ENCODE data around the gene UGGT2.

- TF ChIP-seq CTCF (IDR thresholded peaks at IDR 0.05) (no peak), POLR2A (IDR thresholded peaks at IDR 0.05) (no peak)
Observed at GRCh38 chr13:95800436-95800835, 252.8 kb downstream of the UGGT2 start.

Measured in thyroid gland (tissue), 4 donors.